AG04449 (cell line): ENCODE data around the gene B4GALT1.

ENCODE experiments used
- CTCF ChIA-PET: fragments of 350-600 bp; formaldehyde crosslinking; extraction: SDS; loops from one replicate; lab custom pipeline; 2021; ENCODE audit warnings: antibody characterized with exemption; lab: Yijun Ruan, JAX
- POLR2A ChIA-PET: fragments of 400-600, 350-600 bp; formaldehyde crosslinking; extraction: SDS; loops from one replicate; lab custom pipeline; 2020; ENCODE audit warnings: antibody characterized with exemption, inconsistent platforms; lab: Yijun Ruan, JAX
- DNase-seq: peaks from one replicate; pipeline ENCODE4 v3.0.0-alpha.2; 2010; ENCODE audit warnings: low read depth, low spot score
- H3K4me3 ChIP-seq: 2 replicates; pipeline ENCODE4 v1.5.1; 2011; ENCODE audit warnings: low read depth, mild to moderate bottlenecking, control low read depth, low read length
- TF ChIP-seq, protein P1 (sequence below): IDR thresholded peaks from one replicate; pipeline ENCODE4 v1.5.1; 2011; ENCODE audit warnings: mild to moderate bottlenecking, moderate library complexity, low read length, control low read depth, inconsistent platforms; ENCODE audit not compliant: insufficient read depth; ENCODE audit errors: missing control alignments

B4GALT1 gene

DNA sequence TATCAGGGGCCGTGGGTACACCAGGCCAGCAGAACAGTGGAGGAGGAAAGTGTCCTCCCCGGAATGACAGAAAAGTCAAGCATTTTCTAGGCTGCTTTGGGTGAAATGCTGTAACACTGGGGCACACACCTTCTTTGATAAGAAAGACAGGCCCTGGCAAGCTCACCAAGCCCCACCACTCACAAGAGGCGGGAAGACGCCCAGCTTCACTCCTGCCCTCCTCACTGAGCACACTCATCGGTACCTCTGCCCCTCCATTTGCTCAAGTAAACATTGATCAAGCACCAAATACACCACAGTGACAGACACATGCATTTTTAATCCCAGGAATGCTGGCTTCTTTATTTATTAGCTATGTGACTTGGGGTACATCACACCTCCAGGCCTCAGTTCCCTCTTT is 43.1 kb downstream of the B4GALT1 start:
- CTCF ChIA-PET, result interaction anchor here (0.7 kb wide), 1 partner anchor 102 kb away, joined by 4 read pairs; no protein-coding TSS in a partner anchor
- TF ChIP-seq, protein P1, sequence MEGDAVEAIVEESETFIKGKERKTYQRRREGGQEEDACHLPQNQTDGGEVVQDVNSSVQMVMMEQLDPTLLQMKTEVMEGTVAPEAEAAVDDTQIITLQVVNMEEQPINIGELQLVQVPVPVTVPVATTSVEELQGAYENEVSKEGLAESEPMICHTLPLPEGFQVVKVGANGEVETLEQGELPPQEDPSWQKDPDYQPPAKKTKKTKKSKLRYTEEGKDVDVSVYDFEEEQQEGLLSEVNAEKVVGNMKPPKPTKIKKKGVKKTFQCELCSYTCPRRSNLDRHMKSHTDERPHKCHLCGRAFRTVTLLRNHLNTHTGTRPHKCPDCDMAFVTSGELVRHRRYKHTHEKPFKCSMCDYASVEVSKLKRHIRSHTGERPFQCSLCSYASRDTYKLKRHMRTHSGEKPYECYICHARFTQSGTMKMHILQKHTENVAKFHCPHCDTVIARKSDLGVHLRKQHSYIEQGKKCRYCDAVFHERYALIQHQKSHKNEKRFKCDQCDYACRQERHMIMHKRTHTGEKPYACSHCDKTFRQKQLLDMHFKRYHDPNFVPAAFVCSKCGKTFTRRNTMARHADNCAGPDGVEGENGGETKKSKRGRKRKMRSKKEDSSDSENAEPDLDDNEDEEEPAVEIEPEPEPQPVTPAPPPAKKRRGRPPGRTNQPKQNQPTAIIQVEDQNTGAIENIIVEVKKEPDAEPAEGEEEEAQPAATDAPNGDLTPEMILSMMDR, result no peak
- POLR2A ChIA-PET, result no interaction called here
- DNase-seq, result no peak
- no peak overlapping the region for H3K4me3 ChIP-seq

DNA sequence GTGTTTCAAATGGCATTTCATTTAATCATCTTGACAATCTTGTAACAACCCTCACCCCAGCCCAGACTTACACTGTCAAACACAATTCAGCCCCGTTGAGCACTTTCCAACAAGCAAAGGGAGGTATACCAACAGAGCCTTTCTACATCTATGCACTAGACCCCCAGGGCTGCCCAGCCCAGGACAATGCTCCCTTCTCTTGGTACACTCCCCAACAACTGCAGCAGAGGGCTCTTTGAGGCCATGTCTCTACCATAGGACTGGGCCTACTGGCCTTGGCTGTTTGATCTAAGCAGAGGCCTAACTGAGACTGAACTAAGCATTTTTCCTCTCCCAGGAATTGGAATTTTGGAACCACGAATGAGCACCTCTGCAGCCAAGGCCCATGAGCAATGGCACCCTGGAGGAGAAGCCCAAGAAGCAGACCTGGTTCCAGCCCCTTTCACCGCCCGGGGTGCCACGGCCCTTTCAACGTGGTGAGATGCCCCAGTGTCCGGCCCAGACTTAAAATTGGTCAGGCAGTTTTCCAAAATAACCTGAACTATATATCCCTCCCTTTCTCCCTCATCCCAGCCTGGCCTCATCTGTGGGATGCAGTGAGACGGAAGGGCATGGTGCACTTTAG is 43.6 kb downstream of the B4GALT1 start:
- TF ChIP-seq, protein P1, result no peak
- ChIA-PET POLR2A (no interaction called here), CTCF (interaction anchor here (0.7 kb wide), 1 partner anchor 102 kb away, joined by 4 read pairs; no protein-coding TSS in a partner anchor)
- DNase-seq, result no peak
- H3K4me3 ChIP-seq, result no peak overlapping the region

DNA sequence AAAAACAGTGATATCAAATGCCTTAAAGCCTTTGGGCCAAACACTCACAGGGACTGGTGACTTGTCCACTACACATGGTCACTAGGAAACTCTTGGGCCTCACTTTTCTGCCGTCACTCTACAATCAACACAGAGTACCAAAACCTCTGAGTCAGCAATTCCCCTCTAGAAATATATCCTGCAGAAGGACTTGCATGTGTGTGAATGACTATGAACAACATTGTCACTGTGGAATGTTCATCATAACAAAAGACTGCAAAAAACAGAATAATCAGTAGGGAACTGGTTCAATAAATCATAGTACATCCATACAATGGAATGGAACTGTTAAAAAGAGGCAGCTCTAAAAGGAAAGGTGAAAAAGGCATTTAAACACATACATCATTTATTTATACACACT is 46.5 kb downstream of the B4GALT1 start:
- POLR2A ChIA-PET, result interaction anchor here (0.6 kb wide), 1 partner anchor 31 kb away, joined by 4 read pairs; no protein-coding TSS in a partner anchor
- no peak overlapping the region for H3K4me3 ChIP-seq
- DNase-seq, result no peak
- TF ChIP-seq, protein P1, result no peak
- CTCF ChIA-PET, result no interaction called here

DNA sequence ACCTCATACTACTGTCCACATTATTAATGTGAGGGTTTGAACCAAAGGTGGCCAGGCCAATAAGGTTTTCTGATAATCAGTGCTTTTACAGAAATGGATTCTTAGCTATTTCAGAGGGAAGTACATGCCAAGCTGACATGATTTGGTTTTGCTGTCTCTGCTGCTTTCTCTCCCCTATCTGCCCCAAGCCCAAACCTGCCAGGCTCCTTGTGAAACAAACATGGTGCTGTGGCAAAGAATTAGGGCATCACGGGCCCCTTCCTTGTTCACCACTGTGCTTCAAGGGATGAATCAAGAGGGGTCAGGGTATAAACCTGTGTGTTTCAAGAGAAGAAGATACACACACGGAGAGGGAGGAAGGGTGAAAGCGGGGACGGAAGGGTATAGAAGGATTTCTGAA is 49.3 kb downstream of the B4GALT1 start:
- no peak overlapping the region for H3K4me3 ChIP-seq
- no peak for DNase-seq
- CTCF ChIA-PET, result interaction anchor here (1.1 to 1.4 kb wide), 3 partner anchors 9 to 62 kb away, joined by 3 to 4 read pairs (median 3); no protein-coding TSS in a partner anchor
- POLR2A ChIA-PET, result interaction anchor here (0.9 to 1.0 kb wide), 2 partner anchors 11 to 85 kb away, joined by 3 to 4 read pairs; no protein-coding TSS in a partner anchor
- TF ChIP-seq, protein P1, result no peak

DNA sequence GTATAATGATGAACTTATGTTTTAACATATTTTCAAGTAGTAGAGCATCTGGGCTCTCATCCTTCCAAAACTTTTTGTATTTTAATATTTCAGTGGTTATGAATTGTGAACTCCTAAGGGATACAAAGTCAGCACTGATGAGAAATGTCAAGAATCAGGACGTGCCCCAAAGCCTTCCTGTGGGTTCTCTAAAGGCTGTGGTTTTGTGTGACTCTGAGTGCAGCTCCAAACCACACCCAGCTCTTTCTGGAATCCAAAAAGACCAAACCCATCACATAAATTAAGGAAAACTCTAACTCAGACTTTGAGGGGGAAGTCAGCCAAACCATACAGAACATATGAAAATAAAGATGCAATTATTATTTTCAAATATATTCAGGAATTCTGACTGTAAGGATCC is 49.8 kb downstream of the B4GALT1 start:
- H3K4me3 ChIP-seq, result no peak overlapping the region
- TF ChIP-seq, protein P1, result no peak
- ChIA-PET CTCF (interaction anchor here (1.1 to 1.6 kb wide), 3 partner anchors 10 to 109 kb away, joined by 3 to 6 read pairs (median 4); no protein-coding TSS in a partner anchor), POLR2A (interaction anchor here (0.6 to 0.9 kb wide), 2 partner anchors 10 to 34 kb away, joined by 3 to 4 read pairs; no protein-coding TSS in a partner anchor)
- peak; percentile 21 for DNase-seq

DNA sequence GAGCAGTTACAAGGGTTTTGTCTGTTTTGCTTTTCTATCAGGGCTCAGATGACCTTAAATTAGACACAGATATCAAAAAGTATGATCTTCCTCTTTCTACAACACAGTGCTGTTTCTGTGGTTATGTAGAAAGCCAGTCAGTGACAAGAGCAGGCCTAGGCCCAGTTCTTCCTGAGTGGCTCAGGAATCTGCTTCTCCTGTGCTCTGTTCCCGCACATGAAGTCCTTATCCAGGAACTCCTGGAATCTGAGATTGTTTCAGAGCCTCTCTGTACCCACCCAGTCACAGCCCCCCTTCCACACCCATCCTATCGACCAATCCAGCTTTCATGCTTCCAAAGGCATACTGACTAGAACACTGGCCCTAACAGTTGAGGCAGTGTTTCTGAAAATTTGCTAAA is 50.3 kb downstream of the B4GALT1 start:
- no peak overlapping the region for H3K4me3 ChIP-seq
- TF ChIP-seq, protein P1, result no peak
- ChIA-PET POLR2A (interaction anchor here (0.6 to 0.9 kb wide), 2 partner anchors 10 to 34 kb away, joined by 3 to 4 read pairs; no protein-coding TSS in a partner anchor), CTCF (interaction anchor here (0.9 to 1.6 kb wide), 4 partner anchors 10 to 110 kb away, joined by 3 to 6 read pairs (median 3); no protein-coding TSS in a partner anchor)
- DNase-seq, result no peak
